CD4-positive, alpha-beta T cell (primary cell): Measurements from ENCODE around the gene MAP3K5. TPM values are rescaled to one million over a fixed set of nuclear protein-coding genes. Genes with fewer than 3 reads are reported as not detected.

ENCODE experiments used
- ATAC-seq: fragments of 200-7000 bp; cut with Tn5 transposase; one replicate; pipeline ENCODE4 v1.10.0; 2022; ENCODE audit warnings: mild to moderate bottlenecking; ENCODE audit not compliant: poor library complexity
- CTCF ChIA-PET: fragments of 350-600 bp; sonication (Branson Sonifier 250); formaldehyde crosslinking; loops from one replicate; lab custom pipeline; 2021; ENCODE audit warnings: antibody characterized with exemption, inconsistent platforms; lab: Charles Lee
- POLR2A ChIA-PET: fragments of 350-600 bp; sonication (Branson Sonifier 250); formaldehyde crosslinking; loops from one replicate; lab custom pipeline; 2021; ENCODE audit warnings: antibody characterized with exemption, inconsistent platforms; lab: Charles Lee
- DNase-seq, 14 experiments: peaks; one replicate each; pipeline ENCODE4 v3.0.0-alpha.2; 2013 to 2020; ENCODE audit warnings: mixed read lengths in 2 of 14
- H3K27ac ChIP-seq, 2 donors: one replicate each; pipeline versions ENCODE4 v1.5.1 to v1.7.0; 2013; ENCODE audit warnings: low read length in 2 of 2, low read depth in 1 of 2, mild to moderate bottlenecking in 1 of 2
- H3K27me3 ChIP-seq, 2 experiments: 1 replicate in 1 of 2; 2 replicates in 1 of 2; pipeline versions ENCODE4 v1.6.1 to v1.7.0; 2013; ENCODE audit warnings: low read length in 2 of 2, control low read depth in 1 of 2, mild to moderate bottlenecking in 1 of 2, moderate library complexity in 1 of 2; ENCODE audit not compliant: insufficient read depth in 2 of 2, control insufficient read depth in 1 of 2
- H3K36me3 ChIP-seq: one replicate; pipeline ENCODE4 v1.6.1; 2013; ENCODE audit warnings: low read length, control low read depth; ENCODE audit not compliant: insufficient read depth
- H3K4me1 ChIP-seq: one replicate; pipeline ENCODE4 v1.6.1; 2013; ENCODE audit warnings: low read length, control low read depth; ENCODE audit not compliant: insufficient read depth
- H3K4me3 ChIP-seq: one replicate; pipeline ENCODE4 v1.5.1; 2013; ENCODE audit warnings: mild to moderate bottlenecking, low read length, moderate library complexity
- H3K9me3 ChIP-seq, 2 experiments: 1 replicate in 1 of 2; 2 replicates in 1 of 2; pipeline versions ENCODE4 v1.6.1 to v1.7.0; 2013; ENCODE audit warnings: low read length in 2 of 2, mild to moderate bottlenecking in 2 of 2, control low read depth in 1 of 2, moderate library complexity in 1 of 2; ENCODE audit not compliant: control insufficient read depth in 1 of 2, insufficient read depth in 1 of 2
- H3K27ac Mint-ChIP-seq: one replicate; pipeline ENCODE4 v1.8.0; 2020; ENCODE audit warnings: mixed read lengths
- H3K27me3 Mint-ChIP-seq: one replicate; pipeline ENCODE4 v1.8.0; 2021; ENCODE audit warnings: mixed read lengths
- H3K36me3 Mint-ChIP-seq: one replicate; pipeline ENCODE4 v1.8.0; 2021; ENCODE audit warnings: low read depth, mixed read lengths
- H3K4me1 Mint-ChIP-seq: one replicate; pipeline ENCODE4 v1.8.0; 2021; ENCODE audit warnings: low read depth, mixed read lengths
- H3K4me3 Mint-ChIP-seq: one replicate; pipeline ENCODE4 v1.8.0; 2020; ENCODE audit warnings: mild to moderate bottlenecking, mixed read lengths
- H3K9me3 Mint-ChIP-seq: one replicate; pipeline ENCODE4 v1.8.0; 2020; ENCODE audit warnings: mixed read lengths
- intact Hi-C, 2 experiments: fragments of 100-400 bp; cut with DNase I in 1 of 2; cut with micrococcal nuclease in 1 of 2; formaldehyde crosslinking; loops; one replicate each; pipeline versions ENCODE4 v1.15.1 to v1.9.0; 2023 to 2025; cut with DNase I, micrococcal nuclease
- total RNA-seq, 174 experiments: library from RNA in 2 of 174; stranded (reverse) in 2 of 174; gene quantifications; one replicate each; pipeline ENCODE4 v1.2.3 and lab custom pipeline; 2021 to 2026
- TF ChIP-seq, protein P1 (sequence below): fragments of 200-600 bp; IDR thresholded peaks from one replicate; pipeline ENCODE4 v1.8.0; 2022; ENCODE audit warnings: antibody characterized with exemption, mild to moderate bottlenecking

MAP3K5 gene
- total RNA-seq, 2 experiments from 2014 or later, result 12.9 to 14.1 TPM

DNA sequence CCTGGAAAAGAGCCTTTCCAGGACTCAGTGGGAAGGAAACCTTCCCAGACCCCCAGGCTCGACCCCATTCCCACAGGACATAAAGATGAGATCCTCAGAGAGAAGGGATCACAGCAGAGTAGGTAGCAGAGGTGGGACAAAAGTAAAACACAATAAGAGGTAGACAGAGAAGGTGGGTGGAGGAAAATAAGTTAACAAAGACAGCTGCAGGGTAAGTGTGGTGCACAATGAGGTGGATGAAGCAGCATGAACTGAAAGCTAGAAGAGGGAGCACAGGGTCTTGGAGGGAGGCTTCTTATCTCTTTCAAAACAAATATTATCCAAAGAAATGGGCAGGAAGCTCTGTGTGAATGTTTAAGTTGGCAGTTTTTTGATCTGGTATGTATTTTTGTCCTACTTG is 228.1 kb downstream of the MAP3K5 start:
- no peak for DNase-seq
- H3K9me3 ChIP-seq, result no peaks in the 10 kb centered on the region
- ChIA-PET CTCF (no interaction called here), POLR2A (no interaction called here)
- H3K4me1 ChIP-seq, result no peaks in the 10 kb centered on the region
- Mint-ChIP-seq H3K4me1 (peaks cover 15% of the 10 kb centered on the region), H3K27ac (no peak overlapping the region), H3K4me3 (no peak overlapping the region), H3K27me3 (no peaks in the 10 kb centered on the region), H3K36me3 (peaks cover 56% of the 10 kb centered on the region), H3K9me3 (no peaks in the 10 kb centered on the region)
- no peaks in the 10 kb centered on the region for H3K27me3 ChIP-seq
- H3K27ac ChIP-seq, result no peak overlapping the region
- no peak for ATAC-seq
- H3K4me3 ChIP-seq, result no peak overlapping the region
- TF ChIP-seq, protein P1, sequence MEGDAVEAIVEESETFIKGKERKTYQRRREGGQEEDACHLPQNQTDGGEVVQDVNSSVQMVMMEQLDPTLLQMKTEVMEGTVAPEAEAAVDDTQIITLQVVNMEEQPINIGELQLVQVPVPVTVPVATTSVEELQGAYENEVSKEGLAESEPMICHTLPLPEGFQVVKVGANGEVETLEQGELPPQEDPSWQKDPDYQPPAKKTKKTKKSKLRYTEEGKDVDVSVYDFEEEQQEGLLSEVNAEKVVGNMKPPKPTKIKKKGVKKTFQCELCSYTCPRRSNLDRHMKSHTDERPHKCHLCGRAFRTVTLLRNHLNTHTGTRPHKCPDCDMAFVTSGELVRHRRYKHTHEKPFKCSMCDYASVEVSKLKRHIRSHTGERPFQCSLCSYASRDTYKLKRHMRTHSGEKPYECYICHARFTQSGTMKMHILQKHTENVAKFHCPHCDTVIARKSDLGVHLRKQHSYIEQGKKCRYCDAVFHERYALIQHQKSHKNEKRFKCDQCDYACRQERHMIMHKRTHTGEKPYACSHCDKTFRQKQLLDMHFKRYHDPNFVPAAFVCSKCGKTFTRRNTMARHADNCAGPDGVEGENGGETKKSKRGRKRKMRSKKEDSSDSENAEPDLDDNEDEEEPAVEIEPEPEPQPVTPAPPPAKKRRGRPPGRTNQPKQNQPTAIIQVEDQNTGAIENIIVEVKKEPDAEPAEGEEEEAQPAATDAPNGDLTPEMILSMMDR, result no peak
- H3K36me3 ChIP-seq, result peaks cover 67% of the 10 kb centered on the region
- intact Hi-C loops, result no loop called here

DNA sequence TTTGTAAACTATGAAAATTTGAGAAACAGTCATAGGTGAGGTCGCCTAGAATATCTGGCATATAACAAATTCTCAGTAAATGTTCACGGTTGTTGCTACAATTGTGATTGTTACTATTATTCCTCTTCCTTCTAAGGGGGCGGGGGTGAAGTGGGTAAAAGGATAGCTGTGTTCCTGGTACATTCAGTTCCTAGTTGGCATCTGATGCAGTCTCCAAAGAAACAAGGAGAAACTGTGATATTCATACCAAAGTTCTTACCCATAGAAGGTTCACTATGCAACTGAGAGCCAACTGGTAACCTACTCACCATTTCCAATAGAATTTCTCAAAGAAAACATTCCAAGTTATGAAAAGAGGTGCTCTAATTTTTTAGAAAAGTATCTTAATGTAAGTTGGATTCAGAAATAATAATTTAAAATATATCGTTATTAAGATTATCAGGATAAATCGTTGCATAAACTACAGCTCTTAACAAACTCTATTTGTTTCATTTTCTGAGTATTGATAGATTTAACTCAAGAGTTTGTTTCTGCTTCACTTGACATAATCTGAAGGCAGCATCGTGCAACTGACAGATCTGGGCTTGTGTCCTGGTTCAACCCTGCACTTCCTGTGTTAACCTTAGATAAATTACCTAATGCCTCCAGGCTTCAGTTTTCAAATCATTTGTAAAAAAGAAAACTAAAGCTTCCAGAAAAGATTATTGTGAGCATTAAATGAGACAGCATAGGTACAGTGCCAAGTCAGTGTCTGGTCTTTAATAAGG is 228.7 kb downstream of the MAP3K5 start:
- Mint-ChIP-seq H3K4me1 (peaks cover 15% of the 10 kb centered on the region), H3K4me3 (no peak overlapping the region), H3K27ac (no peak overlapping the region), H3K27me3 (no peaks in the 10 kb centered on the region), H3K9me3 (no peaks in the 10 kb centered on the region), H3K36me3 (peaks cover 60% of the 10 kb centered on the region)
- no peaks in the 10 kb centered on the region for H3K9me3 ChIP-seq
- intact Hi-C loops, result no loop called here
- H3K4me1 ChIP-seq, result no peaks in the 10 kb centered on the region
- no peak overlapping the region for H3K4me3 ChIP-seq
- TF ChIP-seq, protein P1, result no peak
- peaks cover 71% of the 10 kb centered on the region for H3K36me3 ChIP-seq
- DNase-seq, result peak in 1 of 14 experiments; percentile 26
- ChIA-PET CTCF (interaction anchor here (1.5 kb wide), 1 partner anchor 13 kb away, joined by 3 read pairs; the partner anchor contains the start of gene MAP7), POLR2A (no interaction called here)
- ATAC-seq, result no peak
- no peak overlapping the region for H3K27ac ChIP-seq
- H3K27me3 ChIP-seq, result no peaks in the 10 kb centered on the region

DNA sequence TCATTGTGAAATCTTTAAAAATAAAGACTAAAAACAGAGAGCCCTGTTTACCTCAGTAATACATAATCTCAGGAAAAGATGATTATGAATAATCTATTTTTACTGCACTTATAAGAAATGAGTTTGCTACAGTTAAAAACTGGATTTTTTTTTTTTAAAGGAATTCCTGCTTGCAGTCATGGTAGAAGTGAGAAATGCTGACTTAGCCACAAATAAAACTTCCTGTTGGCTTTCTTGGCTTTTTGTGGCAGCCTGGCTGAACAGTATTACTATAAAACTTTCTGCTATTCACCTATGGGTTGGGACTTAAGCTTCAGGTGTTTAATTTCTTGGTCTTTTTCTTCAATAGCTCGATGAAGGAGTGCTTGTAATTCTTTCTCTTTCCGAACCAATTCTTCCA is 230.1 kb downstream of the MAP3K5 start:
- Mint-ChIP-seq H3K4me3 (no peak overlapping the region), H3K9me3 (no peaks in the 10 kb centered on the region), H3K27me3 (no peaks in the 10 kb centered on the region), H3K27ac (no peak overlapping the region), H3K4me1 (peaks cover 13% of the 10 kb centered on the region), H3K36me3 (peaks cover 65% of the 10 kb centered on the region)
- Histone ChIP-seq H3K27me3 (no peaks in the 10 kb centered on the region), H3K27ac (no peak overlapping the region), H3K4me1 (no peaks in the 10 kb centered on the region), H3K9me3 (no peaks in the 10 kb centered on the region), H3K36me3 (peaks cover 70% of the 10 kb centered on the region), H3K4me3 (no peak overlapping the region)
- ChIA-PET POLR2A (interaction anchor here (0.7 to 1.3 kb wide), 2 partner anchors 165 to 230 kb away, joined by 4 to 5 read pairs; partner anchors contain the start of gene MAP3K5), CTCF (interaction anchor here (0.8 to 1.5 kb wide), 3 partner anchors 11 to 230 kb away, joined by 3 read pairs; partner anchors contain the start of genes MAP3K5 and MAP7)
- intact Hi-C loops, result no loop called here
- ATAC-seq (no peak), DNase-seq (no peak)
- TF ChIP-seq, protein P1, result no peak
